Trophoblast cell (in vitro differentiated cells and primary cell): ENCODE data around the gene ENTPD6.
A peak's percentile ranks its signal among the peaks of the same experiment; 100 is the strongest.

ENCODE experiments used
- DNase-seq, 2 donors: peaks; one replicate each; pipeline ENCODE4 v3.0.0-alpha.2; 2016
- H2AFZ ChIP-seq: 2 replicates; pipeline ENCODE4 v1.6.1; 2013; ENCODE audit warnings: low read length, moderate library complexity, mild to moderate bottlenecking; ENCODE audit not compliant: insufficient read depth, poor library complexity
- H2AK5ac ChIP-seq: 2 replicates; pipeline ENCODE4 v1.6.1; 2013; ENCODE audit warnings: mild to moderate bottlenecking, low read length
- H2BK120ac ChIP-seq: 2 replicates; pipeline ENCODE4 v1.6.1; 2013; ENCODE audit warnings: low read length, mild to moderate bottlenecking, moderate library complexity; ENCODE audit not compliant: insufficient read depth, poor library complexity
- H2BK12ac ChIP-seq: 2 replicates; pipeline ENCODE4 v1.6.1; 2013; ENCODE audit warnings: mild to moderate bottlenecking, low read length, moderate library complexity
- H2BK5ac ChIP-seq: 2 replicates; pipeline ENCODE4 v1.6.1; 2013; ENCODE audit warnings: low read length, low read depth, moderate library complexity, mild to moderate bottlenecking; ENCODE audit not compliant: poor library complexity
- H3K14ac ChIP-seq: 2 replicates; pipeline ENCODE4 v1.6.1; 2013; ENCODE audit warnings: mild to moderate bottlenecking, low read length
- H3K18ac ChIP-seq: 2 replicates; pipeline ENCODE4 v1.6.1; 2013; ENCODE audit warnings: mild to moderate bottlenecking, low read length
- H3K23ac ChIP-seq: 2 replicates; pipeline ENCODE4 v1.6.1; 2013; ENCODE audit warnings: low read length
- H3K27ac ChIP-seq: 2 replicates; pipeline ENCODE4 v1.5.1; 2013; ENCODE audit warnings: low read depth, mild to moderate bottlenecking, inconsistent platforms, low read length, moderate library complexity
- H3K27me3 ChIP-seq: 2 replicates; pipeline ENCODE4 v1.6.1; 2013; ENCODE audit warnings: inconsistent platforms, mild to moderate bottlenecking, low read length, moderate library complexity; ENCODE audit not compliant: insufficient read depth
- H3K36me3 ChIP-seq, 2 experiments: 1 replicate in 1 of 2; 2 replicates in 1 of 2; pipeline ENCODE4 v1.6.1; 2013; ENCODE audit warnings: low read length in 2 of 2, mild to moderate bottlenecking in 2 of 2, moderate library complexity in 1 of 2; ENCODE audit not compliant: insufficient read depth in 2 of 2, control insufficient read depth in 1 of 2
- H3K4ac ChIP-seq: 2 replicates; pipeline ENCODE4 v1.6.1; 2013; ENCODE audit warnings: low read depth, mild to moderate bottlenecking, low read length, moderate library complexity
- H3K4me1 ChIP-seq, 2 experiments: 1 replicate in 1 of 2; 2 replicates in 1 of 2; pipeline ENCODE4 v1.6.1; 2013; ENCODE audit warnings: low read length in 2 of 2, mild to moderate bottlenecking in 2 of 2, moderate library complexity in 1 of 2; ENCODE audit not compliant: insufficient read depth in 2 of 2, control insufficient read depth in 1 of 2
- H3K4me2 ChIP-seq: 2 replicates; pipeline ENCODE4 v1.6.1; 2013; ENCODE audit warnings: inconsistent platforms, mild to moderate bottlenecking, low read length, moderate library complexity
- H3K4me3 ChIP-seq: 2 replicates; pipeline ENCODE4 v1.5.1; 2013; ENCODE audit warnings: mild to moderate bottlenecking, low read depth, low read length, inconsistent platforms
- H3K79me1 ChIP-seq: one replicate; pipeline ENCODE4 v1.6.1; 2013; ENCODE audit warnings: low read length
- H3K79me2 ChIP-seq: 2 replicates; pipeline ENCODE4 v1.6.1; 2013; ENCODE audit warnings: low read length, mild to moderate bottlenecking; ENCODE audit not compliant: control insufficient read depth, insufficient read depth, poor library complexity
- H3K9ac ChIP-seq: 2 replicates; pipeline ENCODE4 v1.6.1; 2013; ENCODE audit warnings: mild to moderate bottlenecking, low read length
- H3K9me3 ChIP-seq: 2 replicates; pipeline ENCODE4 v1.6.1; 2013; ENCODE audit warnings: low read depth, mild to moderate bottlenecking, control low read depth, inconsistent platforms, low read length; ENCODE audit not compliant: insufficient read depth
- H4K12ac ChIP-seq: 2 replicates; pipeline ENCODE4 v1.6.1; 2013; ENCODE audit warnings: low read depth, mild to moderate bottlenecking, low read length, moderate library complexity
- H4K8ac ChIP-seq: 2 replicates; pipeline ENCODE4 v1.6.1; 2013; ENCODE audit warnings: low read depth, mild to moderate bottlenecking, low read length, moderate library complexity
- H4K91ac ChIP-seq: one replicate; pipeline ENCODE4 v1.6.1; 2013; ENCODE audit warnings: low read depth, mild to moderate bottlenecking, low read length, moderate library complexity
- WGBS: extraction: QIAGEN DNeasy Blood & Tissue Kit; methylation state at CpG from one replicate; pipeline ENCODE4 v1.1.7; 2013; ENCODE audit warnings: missing lambda C conversion rate; ENCODE audit not compliant: insufficient read length, insufficient coverage; ENCODE audit errors: extremely low coverage; 5-methylcytosine and 5-hydroxymethylcytosine counted together

Gene ENTPD6

DNA sequence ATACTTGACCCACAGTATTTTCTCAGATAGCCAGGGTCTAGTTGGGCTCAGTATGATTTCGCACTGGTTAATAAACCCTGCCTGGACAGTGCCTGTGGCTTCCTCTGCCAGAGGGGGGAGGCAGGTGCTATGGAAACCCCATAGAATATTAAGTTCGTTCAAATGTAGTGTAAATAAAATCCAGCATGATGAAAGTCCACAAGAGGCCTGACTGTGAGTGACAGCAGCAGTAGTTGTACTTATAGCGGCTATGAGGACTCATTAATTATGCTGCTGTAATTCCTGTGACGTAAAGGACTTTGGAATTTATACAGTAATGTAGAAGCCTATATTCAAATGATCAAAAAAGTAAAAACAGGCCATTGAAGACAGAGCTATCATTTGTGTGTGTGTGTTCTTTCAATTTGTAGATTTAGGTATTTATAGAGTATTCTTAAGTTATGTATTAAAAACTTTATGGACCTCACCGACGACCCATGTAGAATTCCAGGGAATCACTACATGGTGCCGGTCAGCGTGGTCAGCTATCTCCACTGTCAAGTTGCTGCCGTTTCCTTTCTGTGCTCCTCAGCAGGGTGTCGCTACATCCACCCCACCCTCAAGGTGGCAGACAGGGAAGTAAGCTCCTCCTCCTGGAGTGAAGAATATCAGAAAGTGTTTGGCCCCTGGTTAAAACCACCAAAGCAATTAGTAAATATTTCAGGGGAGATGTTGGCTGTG, 62.4 kb downstream of the ENTPD6 start:
- no peak for DNase-seq
- no peak overlapping the region for H2AK5ac ChIP-seq

GRCh38 chr20:25258476-25258805, 62.9 kb downstream of the ENTPD6 start:
- no peaks in the 10 kb centered on the region for H3K9me3 ChIP-seq
- no peak overlapping the region for H3K23ac ChIP-seq
- H4K12ac ChIP-seq = no peak overlapping the region
- no peak overlapping the region for H3K4me3 ChIP-seq
- no peak overlapping the region for H2BK5ac ChIP-seq
- H2AFZ ChIP-seq = no peak overlapping the region
- H3K36me3 ChIP-seq = peaks cover 19 to 20% of the 10 kb centered on the region in 2 experiments
- H3K27me3 ChIP-seq = no peaks in the 10 kb centered on the region
- no peak overlapping the region for H3K4me2 ChIP-seq
- no peak overlapping the region for H4K91ac ChIP-seq
- WGBS = no CpG with 5 or more reads among the region's 8 CpGs
- no peaks in the 10 kb centered on the region for H3K79me2 ChIP-seq
- no peak overlapping the region for H3K27ac ChIP-seq
- H3K14ac ChIP-seq = no peak overlapping the region
- H3K18ac ChIP-seq = no peak overlapping the region
- peaks cover 0 to 5% of the 10 kb centered on the region in 2 experiments for H3K4me1 ChIP-seq
- peak overlapping the region; percentile 20 for H3K9ac ChIP-seq
- H2BK12ac ChIP-seq = no peak overlapping the region
- no peak for DNase-seq
- H3K79me1 ChIP-seq = no peaks in the 10 kb centered on the region
- no peak overlapping the region for H2AK5ac ChIP-seq
- H3K4ac ChIP-seq = no peak overlapping the region
- H4K8ac ChIP-seq = no peak overlapping the region
- H2BK120ac ChIP-seq = no peak overlapping the region

More for the DNA sequence above, 62.4 kb downstream of the ENTPD6 start:
- Histone ChIP-seq H3K14ac (no peak overlapping the region), H4K12ac (no peak overlapping the region), H4K8ac (no peak overlapping the region), H2BK120ac (no peak overlapping the region), H2BK5ac (no peak overlapping the region), H3K18ac (no peak overlapping the region), H3K9ac (no peak overlapping the region), H2BK12ac (no peak overlapping the region), H3K79me1 (no peaks in the 10 kb centered on the region), H3K27me3 (no peaks in the 10 kb centered on the region), H3K79me2 (no peaks in the 10 kb centered on the region), H3K36me3 (peaks cover 19 to 20% of the 10 kb centered on the region in 2 experiments), H3K23ac (no peak overlapping the region), H3K4me1 (peaks cover 0 to 5% of the 10 kb centered on the region in 2 experiments), H2AFZ (no peak overlapping the region), H3K4me3 (no peak overlapping the region), H3K27ac (no peak overlapping the region), H3K4me2 (no peak overlapping the region), H3K4ac (no peak overlapping the region), H4K91ac (no peak overlapping the region), H3K9me3 (no peaks in the 10 kb centered on the region)
- no CpG with 5 or more reads among the region's 10 CpGs for WGBS

GRCh38 chr20:25258828-25259227, 63.3 kb downstream of the ENTPD6 start:
- no CpG with 5 or more reads among the region's 4 CpGs for WGBS
- DNase-seq = no peak

DNA sequence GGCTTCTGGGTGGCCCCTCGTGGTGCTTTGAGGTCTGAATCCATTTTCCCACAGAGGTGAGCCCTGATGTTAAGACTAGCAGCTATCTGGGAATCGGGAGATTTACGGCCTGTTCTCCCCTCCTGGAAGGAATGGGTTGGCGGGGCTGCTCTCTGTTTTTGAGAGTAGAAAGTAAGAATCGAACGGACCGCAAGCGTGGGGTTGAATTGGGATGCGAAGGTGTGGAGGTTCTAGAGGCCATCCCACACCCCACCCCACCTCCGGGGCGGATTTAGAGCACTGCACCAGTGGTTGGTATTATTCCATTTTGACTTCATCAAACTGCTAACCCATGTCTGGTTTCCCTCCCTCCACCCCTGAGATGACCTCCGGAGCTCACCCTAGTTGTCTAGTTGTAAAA, 63.8 kb downstream of the ENTPD6 start:
- WGBS = no CpG with 5 or more reads among the region's 12 CpGs
- H2BK120ac ChIP-seq = no peak overlapping the region
- no peak overlapping the region for H2AK5ac ChIP-seq

More at GRCh38 chr20:25258828-25259227, 63.3 kb downstream of the ENTPD6 start:
- H3K9ac ChIP-seq = no peak overlapping the region
- H3K27ac ChIP-seq = no peak overlapping the region
- no peak overlapping the region for H2AFZ ChIP-seq
- no peak overlapping the region for H2BK120ac ChIP-seq
- no peak overlapping the region for H2BK5ac ChIP-seq
- H2AK5ac ChIP-seq = no peak overlapping the region
- no peaks in the 10 kb centered on the region for H3K27me3 ChIP-seq
- peaks cover 19 to 20% of the 10 kb centered on the region in 2 experiments for H3K36me3 ChIP-seq
- no peak overlapping the region for H3K4me3 ChIP-seq
- H4K8ac ChIP-seq = no peak overlapping the region
- no peaks in the 10 kb centered on the region for H3K79me2 ChIP-seq
- no peak overlapping the region for H3K4ac ChIP-seq
- no peak overlapping the region for H4K91ac ChIP-seq
- no peak overlapping the region for H2BK12ac ChIP-seq
- no peak overlapping the region for H4K12ac ChIP-seq
- no peaks in the 10 kb centered on the region for H3K9me3 ChIP-seq
- H3K4me2 ChIP-seq = no peak overlapping the region
- peaks cover 0 to 5% of the 10 kb centered on the region in 2 experiments for H3K4me1 ChIP-seq
- H3K23ac ChIP-seq = no peak overlapping the region
- no peaks in the 10 kb centered on the region for H3K79me1 ChIP-seq
- no peak overlapping the region for H3K18ac ChIP-seq
- no peak overlapping the region for H3K14ac ChIP-seq

More for the DNA sequence above, 63.8 kb downstream of the ENTPD6 start:
- no peaks in the 10 kb centered on the region for H3K79me1 ChIP-seq
- peaks cover 0 to 5% of the 10 kb centered on the region in 2 experiments for H3K4me1 ChIP-seq
- H3K14ac ChIP-seq = no peak overlapping the region
- no peak overlapping the region for H3K18ac ChIP-seq
- H3K79me2 ChIP-seq = no peaks in the 10 kb centered on the region
- H3K9ac ChIP-seq = no peak overlapping the region
- H4K12ac ChIP-seq = no peak overlapping the region
- H3K4me2 ChIP-seq = no peak overlapping the region
- no peak overlapping the region for H2BK5ac ChIP-seq
- DNase-seq = no peak
- H2BK12ac ChIP-seq = no peak overlapping the region
- H3K4me3 ChIP-seq = no peak overlapping the region
- H2AFZ ChIP-seq = no peak overlapping the region
- no peak overlapping the region for H4K8ac ChIP-seq
- no peak overlapping the region for H3K23ac ChIP-seq
- H3K4ac ChIP-seq = no peak overlapping the region
- H4K91ac ChIP-seq = no peak overlapping the region
- H3K9me3 ChIP-seq = no peaks in the 10 kb centered on the region
- peaks cover 19 to 20% of the 10 kb centered on the region in 2 experiments for H3K36me3 ChIP-seq
- H3K27me3 ChIP-seq = no peaks in the 10 kb centered on the region
- H3K27ac ChIP-seq = no peak overlapping the region
